ENCODE measurements around the gene RAPGEF1.

DNA sequence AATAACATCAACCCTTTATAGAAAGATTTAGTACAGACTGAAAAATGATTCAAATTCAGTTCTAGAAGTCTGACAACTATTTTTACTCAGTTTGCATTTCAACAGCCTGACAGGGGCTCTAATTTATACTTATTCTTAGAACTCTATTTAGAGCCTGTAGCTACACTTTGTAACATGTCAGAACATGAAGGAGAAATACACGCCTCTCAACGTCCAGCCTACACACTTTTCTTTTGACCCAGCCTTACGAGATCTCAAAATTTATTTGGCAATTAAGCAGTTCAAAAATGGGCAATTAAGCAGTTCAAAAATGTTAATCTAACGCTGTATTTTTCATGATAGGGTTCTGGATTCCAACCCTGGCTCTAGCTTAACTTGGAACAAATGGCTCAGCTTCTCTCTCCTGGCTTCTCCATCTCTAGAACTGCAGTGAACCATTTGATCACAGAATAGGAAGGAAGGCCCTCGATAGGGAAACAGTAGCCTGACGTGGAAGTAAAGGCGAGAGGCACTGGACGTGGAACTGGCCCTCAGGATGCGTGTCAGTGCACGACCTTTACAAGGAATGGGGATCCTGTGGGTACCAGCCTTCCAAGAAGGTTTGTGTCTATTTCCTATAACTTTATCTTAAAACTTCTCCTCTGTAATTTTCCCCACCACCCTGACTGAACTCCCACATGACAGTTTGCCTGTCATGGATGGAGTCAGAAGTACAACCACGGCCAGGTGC lies 128.1 kb downstream of the RAPGEF1 start:
- TF ChIP-seq, protein P1, sequence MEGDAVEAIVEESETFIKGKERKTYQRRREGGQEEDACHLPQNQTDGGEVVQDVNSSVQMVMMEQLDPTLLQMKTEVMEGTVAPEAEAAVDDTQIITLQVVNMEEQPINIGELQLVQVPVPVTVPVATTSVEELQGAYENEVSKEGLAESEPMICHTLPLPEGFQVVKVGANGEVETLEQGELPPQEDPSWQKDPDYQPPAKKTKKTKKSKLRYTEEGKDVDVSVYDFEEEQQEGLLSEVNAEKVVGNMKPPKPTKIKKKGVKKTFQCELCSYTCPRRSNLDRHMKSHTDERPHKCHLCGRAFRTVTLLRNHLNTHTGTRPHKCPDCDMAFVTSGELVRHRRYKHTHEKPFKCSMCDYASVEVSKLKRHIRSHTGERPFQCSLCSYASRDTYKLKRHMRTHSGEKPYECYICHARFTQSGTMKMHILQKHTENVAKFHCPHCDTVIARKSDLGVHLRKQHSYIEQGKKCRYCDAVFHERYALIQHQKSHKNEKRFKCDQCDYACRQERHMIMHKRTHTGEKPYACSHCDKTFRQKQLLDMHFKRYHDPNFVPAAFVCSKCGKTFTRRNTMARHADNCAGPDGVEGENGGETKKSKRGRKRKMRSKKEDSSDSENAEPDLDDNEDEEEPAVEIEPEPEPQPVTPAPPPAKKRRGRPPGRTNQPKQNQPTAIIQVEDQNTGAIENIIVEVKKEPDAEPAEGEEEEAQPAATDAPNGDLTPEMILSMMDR (IDR thresholded peaks at IDR 0.05), result no peak
- no peak for TF ChIP-seq ZFX (IDR thresholded peaks at IDR 0.05; ENCODE audit: borderline replicate concordance)

All from 22Rv1 (cell line).